Measurements from ENCODE around the gene IGFBP2. TPM values are rescaled to one million over a fixed set of nuclear protein-coding genes. Genes with fewer than 3 reads are reported as not detected.

The IGFBP2 gene
- total and polyA plus RNA-seq, 2 of the 8 experiments (the other 6 are each of a cell fraction or from before 2014, with no cell fraction given), result 326 to 782 TPM

DNA sequence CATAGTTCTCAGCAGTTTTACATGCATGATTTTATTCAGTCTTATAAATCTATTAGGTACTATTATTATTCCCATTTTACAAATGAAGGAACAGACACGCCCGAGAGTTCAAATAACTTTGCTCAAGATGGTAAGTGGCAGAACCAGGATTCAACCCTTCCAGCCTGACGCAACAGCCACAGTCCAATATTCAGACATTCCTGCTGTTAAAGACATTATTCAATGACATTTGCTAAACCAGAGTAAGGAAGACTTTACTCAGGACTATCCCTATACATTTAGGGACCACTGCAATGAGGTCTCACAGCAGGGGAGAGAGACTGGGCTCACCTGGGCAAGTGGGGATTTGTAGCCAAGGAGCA lies 29.4 kb upstream of the IGFBP2 start:
- POLR2A ChIA-PET (ENCODE audit: partially characterized antibody), result interaction anchor here (1.0 to 1.6 kb wide), 4 partner anchors 11 to 105 kb away, joined by 3 to 5 read pairs (median 4); partner anchors contain the start of gene RPL37A
- no peak for FAIRE-seq
- CTCF ChIA-PET (ENCODE audit: partially characterized antibody), result interaction anchor here (0.7 to 1.9 kb wide), 5 partner anchors 11 to 87 kb away, joined by 3 to 8 read pairs (median 5); no protein-coding TSS in a partner anchor
- TF ChIP-seq SIRT6 (IDR thresholded peaks at IDR 0.05; ENCODE audit: low read length) (no peak), SIN3A (conservative IDR thresholded peaks at IDR 0.05 in 1 of 2, IDR thresholded peaks at IDR 0.05 in 1 of 2; ENCODE audit: low read depth in 1 of 2, low read length in 2 of 2) (no peak), HDAC6 (IDR thresholded peaks at IDR 0.05; ENCODE audit: low read depth, low read length) (no peak), SAP30 (IDR thresholded peaks at IDR 0.05; ENCODE audit: insufficient read depth, insufficient replicate concordance, low read length) (no peak), BACH1 (IDR thresholded peaks at IDR 0.05; ENCODE audit: low read length) (no peak), CEBPB (IDR thresholded peaks at IDR 0.05; ENCODE audit: low read depth, low read length) (no peak), BRCA1 (IDR thresholded peaks at IDR 0.05; ENCODE audit: low read depth, low read length) (no peak), SP4 (IDR thresholded peaks at IDR 0.05; ENCODE audit: low read length) (no peak), YY1 (IDR thresholded peaks at IDR 0.05; ENCODE audit: low read depth, low read length) (no peak)
- TF ChIP-seq, protein P1, sequence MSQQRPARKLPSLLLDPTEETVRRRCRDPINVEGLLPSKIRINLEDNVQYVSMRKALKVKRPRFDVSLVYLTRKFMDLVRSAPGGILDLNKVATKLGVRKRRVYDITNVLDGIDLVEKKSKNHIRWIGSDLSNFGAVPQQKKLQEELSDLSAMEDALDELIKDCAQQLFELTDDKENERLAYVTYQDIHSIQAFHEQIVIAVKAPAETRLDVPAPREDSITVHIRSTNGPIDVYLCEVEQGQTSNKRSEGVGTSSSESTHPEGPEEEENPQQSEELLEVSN (IDR thresholded peaks at IDR 0.05), result no peak
- TF ChIP-seq, protein P2, sequence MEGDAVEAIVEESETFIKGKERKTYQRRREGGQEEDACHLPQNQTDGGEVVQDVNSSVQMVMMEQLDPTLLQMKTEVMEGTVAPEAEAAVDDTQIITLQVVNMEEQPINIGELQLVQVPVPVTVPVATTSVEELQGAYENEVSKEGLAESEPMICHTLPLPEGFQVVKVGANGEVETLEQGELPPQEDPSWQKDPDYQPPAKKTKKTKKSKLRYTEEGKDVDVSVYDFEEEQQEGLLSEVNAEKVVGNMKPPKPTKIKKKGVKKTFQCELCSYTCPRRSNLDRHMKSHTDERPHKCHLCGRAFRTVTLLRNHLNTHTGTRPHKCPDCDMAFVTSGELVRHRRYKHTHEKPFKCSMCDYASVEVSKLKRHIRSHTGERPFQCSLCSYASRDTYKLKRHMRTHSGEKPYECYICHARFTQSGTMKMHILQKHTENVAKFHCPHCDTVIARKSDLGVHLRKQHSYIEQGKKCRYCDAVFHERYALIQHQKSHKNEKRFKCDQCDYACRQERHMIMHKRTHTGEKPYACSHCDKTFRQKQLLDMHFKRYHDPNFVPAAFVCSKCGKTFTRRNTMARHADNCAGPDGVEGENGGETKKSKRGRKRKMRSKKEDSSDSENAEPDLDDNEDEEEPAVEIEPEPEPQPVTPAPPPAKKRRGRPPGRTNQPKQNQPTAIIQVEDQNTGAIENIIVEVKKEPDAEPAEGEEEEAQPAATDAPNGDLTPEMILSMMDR (IDR thresholded peaks at IDR 0.05; ENCODE audit: control extremely low read depth in 1 of 3, insufficient read depth in 1 of 3, low read depth in 1 of 3, low read length in 3 of 3), result no peak

More for the DNA sequence above, 29.4 kb upstream of the IGFBP2 start:
- no peak for DNase-seq (ENCODE audit: low read depth in 1 of 2, low spot score in 2 of 2)
- WGBS, 2 experiments (ENCODE audit: extremely low coverage in 1 of 2, insufficient coverage in 1 of 2, insufficient read length in 1 of 2, insufficient replicate concordance in 2 of 2, low coverage in 1 of 2, low lambda C conversion rate in 2 of 2, missing lambda C conversion rate in 1 of 2), result 85% methylated on average over 3 of the region's 3 CpGs; no CpG with 5 or more reads in 1 of the 2 experiments
- H3K79me1 ChIP-seq (ENCODE audit: low read depth, low read length), result no peaks in the 10 kb centered on the region
- H2BK20ac ChIP-seq (ENCODE audit: low read length), result no peak overlapping the region; the same call in 1 of the 2 replicates
- H4K5ac ChIP-seq (ENCODE audit: insufficient read length, low read depth, low read length), result no peak overlapping the region
- no peak overlapping the region for H4K91ac ChIP-seq (replicated peaks; ENCODE audit: insufficient read length, low read length)
- peak overlapping the region; percentile 33; the same call in 1 of the 2 replicates for H3K18ac ChIP-seq (ENCODE audit: extremely low read depth, low read length)
- H3K79me2 ChIP-seq (ENCODE audit: control insufficient read depth in 1 of 2, insufficient read depth in 2 of 2, low read length in 2 of 2), result no peaks in the 10 kb centered on the region; a peak in 1 of 4 replicates
- peak overlapping the region in 1 of 2 experiments; percentile 17; a peak in 1 of 4 replicates for H3K4me2 ChIP-seq (ENCODE audit: insufficient read depth in 1 of 2, low read depth in 2 of 2, low read length in 2 of 2)
- no peak overlapping the region for H3K56ac ChIP-seq (replicated peaks; ENCODE audit: insufficient read length, low read depth, low read length)
- H3K4me1 ChIP-seq (replicated peaks in 1 of 4; ENCODE audit: control insufficient read depth in 3 of 4, insufficient read depth in 4 of 4, low read length in 3 of 4), result peaks cover 11 to 22% (median 20%) of the 10 kb centered on the region in 4 experiments
- no peak overlapping the region for H3K4me3 ChIP-seq (ENCODE audit: extremely low read depth in 1 of 4, insufficient read depth in 2 of 4, low read depth in 3 of 4, low read length in 4 of 4)
- no peaks in the 10 kb centered on the region for H4K20me1 ChIP-seq (replicated peaks in 1 of 2; ENCODE audit: control insufficient read depth in 1 of 2, insufficient read depth in 2 of 2, low read length in 2 of 2)
- H2AK5ac ChIP-seq (ENCODE audit: low read depth, low read length), result no peak overlapping the region
- H3K4ac ChIP-seq (replicated peaks; ENCODE audit: insufficient read length, low read depth, low read length), result no peak overlapping the region
- peak overlapping the region; percentile 13 for H2BK120ac ChIP-seq (replicated peaks; ENCODE audit: low read depth, low read length)
- H3K23me2 ChIP-seq (ENCODE audit: low read depth, low read length), result peaks cover 6% of the 10 kb centered on the region; the same call in 1 of the 2 replicates
- no peak overlapping the region for H4K8ac ChIP-seq (ENCODE audit: extremely low read depth, insufficient read depth, low read length)
- no peak overlapping the region for H3K14ac ChIP-seq (ENCODE audit: insufficient read length)
- no peak overlapping the region for H2AFZ ChIP-seq (ENCODE audit: low read length)
- H2BK15ac ChIP-seq (ENCODE audit: low read length), result no peak overlapping the region
- H3K9ac ChIP-seq (replicated peaks in 1 of 4; ENCODE audit: extremely low read depth in 1 of 4, low read depth in 3 of 4, low read length in 3 of 4), result no peak overlapping the region
- H3K9me3 ChIP-seq (ENCODE audit: insufficient read depth in 2 of 2, low read depth in 1 of 2, low read length in 1 of 2), result no peaks in the 10 kb centered on the region
- H3K27me3 ChIP-seq (replicated peaks in 1 of 4; ENCODE audit: control insufficient read depth in 3 of 4, extremely low read depth in 1 of 4, insufficient read depth in 3 of 4, low read length in 3 of 4), result peaks cover 0 to 3% (median 2%) of the 10 kb centered on the region in 4 experiments; a peak in 2 of 7 replicates
- H2BK5ac ChIP-seq (ENCODE audit: low read depth, low read length), result no peak overlapping the region; the same call in 1 of the 2 replicates
- no peaks in the 10 kb centered on the region for H3K36me3 ChIP-seq (ENCODE audit: control insufficient read depth in 2 of 4, insufficient read depth in 4 of 4, low read length in 3 of 4)
- H2BK12ac ChIP-seq (ENCODE audit: low read depth, low read length), result no peak overlapping the region
- H3K23ac ChIP-seq (ENCODE audit: insufficient read length), result no peak overlapping the region
- no peak overlapping the region for H3K27ac ChIP-seq (ENCODE audit: low read depth, low read length)

All from H1 (cell line).